ENCODE results near the gene BRMS1. TPM values are rescaled to one million over a fixed set of nuclear protein-coding genes. Genes with fewer than 3 reads are reported as not detected.
"Not testable (repeated sequence)": the region's sequence is repeated elsewhere in the genome, so short reads cannot be mapped to it uniquely, and the experiment has no call there.

Gene BRMS1
- total RNA-seq, 1 donor from 2014 or later: 32.2 TPM

- DNase-seq (ENCODE audit: low spot score): not testable (repeated sequence)
Measured at GRCh38 chr11:66310803-66311440, 34.0 kb downstream of the BRMS1 start.

DNA sequence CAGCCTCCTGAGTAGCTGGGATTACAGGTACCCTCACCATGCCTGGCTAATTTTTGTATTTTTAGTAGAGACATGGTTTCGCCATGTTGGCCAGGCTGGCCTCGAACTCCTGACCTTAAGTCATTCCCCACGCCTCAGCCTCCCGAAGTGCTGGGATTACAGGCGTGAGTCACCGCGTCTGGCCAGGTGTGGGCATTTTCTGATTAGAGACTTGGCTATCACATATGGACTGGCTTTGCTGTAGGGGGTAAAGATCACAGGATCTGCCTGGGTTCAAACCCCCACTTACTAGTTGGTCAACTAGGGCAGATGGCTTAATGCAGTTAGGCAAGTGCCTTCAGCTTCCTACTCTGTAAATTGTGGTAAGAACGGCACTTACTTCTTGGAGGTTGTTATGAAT, 34.6 kb downstream of the BRMS1 start:
- DNase-seq (ENCODE audit: low spot score): no peak

- no peak for DNase-seq (ENCODE audit: low spot score)
Measured at GRCh38 chr11:66309475-66309874, 35.4 kb downstream of the BRMS1 start.

DNA sequence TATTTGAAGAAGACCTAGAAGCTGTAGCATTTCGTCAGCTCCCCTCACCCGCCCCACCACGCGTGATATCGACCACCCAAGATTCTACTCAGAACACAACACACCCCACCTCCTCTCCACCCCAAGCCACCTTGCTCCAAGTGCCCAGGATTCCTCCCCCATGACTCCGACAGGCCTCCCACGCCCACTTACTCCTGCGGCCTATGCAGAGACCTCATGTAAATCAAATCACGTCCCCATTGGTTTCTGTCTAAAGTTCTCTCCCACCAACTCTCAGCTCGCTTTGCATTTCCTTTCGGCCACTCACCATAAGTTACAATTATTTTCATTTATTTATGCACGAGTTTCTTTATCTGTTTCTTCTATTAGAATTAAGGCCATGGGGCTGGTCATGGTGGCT, 42.2 kb downstream of the BRMS1 start:
- DNase-seq (ENCODE audit: low spot score): no peak

DNA sequence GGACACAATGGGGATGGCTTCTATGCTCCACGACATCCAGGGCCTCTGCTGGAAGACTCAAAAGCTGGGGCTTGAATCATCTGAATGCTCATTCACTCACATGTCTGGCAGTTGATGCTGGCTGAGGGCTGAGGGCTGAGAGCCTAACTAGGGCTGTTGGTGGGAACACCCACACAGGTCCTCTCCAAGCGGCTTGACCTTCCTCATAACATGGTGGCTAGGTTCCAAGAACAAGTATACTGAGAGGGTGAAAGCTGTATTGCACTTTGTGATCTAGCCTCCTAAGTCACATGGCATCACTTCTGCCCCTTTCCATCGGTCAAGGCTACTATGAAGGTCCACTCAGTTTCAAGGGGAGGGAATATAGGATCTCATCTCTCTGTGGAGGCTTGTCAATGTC, 45.7 kb downstream of the BRMS1 start:
- no peak for DNase-seq (ENCODE audit: low spot score)

GRCh38 chr11:66297610-66298009, 47.3 kb downstream of the BRMS1 start:
- DNase-seq (ENCODE audit: low spot score): no peak

GRCh38 chr11:66294626-66295620, 50.0 kb downstream of the BRMS1 start:
- DNase-seq (ENCODE audit: low spot score): no peak

DNA sequence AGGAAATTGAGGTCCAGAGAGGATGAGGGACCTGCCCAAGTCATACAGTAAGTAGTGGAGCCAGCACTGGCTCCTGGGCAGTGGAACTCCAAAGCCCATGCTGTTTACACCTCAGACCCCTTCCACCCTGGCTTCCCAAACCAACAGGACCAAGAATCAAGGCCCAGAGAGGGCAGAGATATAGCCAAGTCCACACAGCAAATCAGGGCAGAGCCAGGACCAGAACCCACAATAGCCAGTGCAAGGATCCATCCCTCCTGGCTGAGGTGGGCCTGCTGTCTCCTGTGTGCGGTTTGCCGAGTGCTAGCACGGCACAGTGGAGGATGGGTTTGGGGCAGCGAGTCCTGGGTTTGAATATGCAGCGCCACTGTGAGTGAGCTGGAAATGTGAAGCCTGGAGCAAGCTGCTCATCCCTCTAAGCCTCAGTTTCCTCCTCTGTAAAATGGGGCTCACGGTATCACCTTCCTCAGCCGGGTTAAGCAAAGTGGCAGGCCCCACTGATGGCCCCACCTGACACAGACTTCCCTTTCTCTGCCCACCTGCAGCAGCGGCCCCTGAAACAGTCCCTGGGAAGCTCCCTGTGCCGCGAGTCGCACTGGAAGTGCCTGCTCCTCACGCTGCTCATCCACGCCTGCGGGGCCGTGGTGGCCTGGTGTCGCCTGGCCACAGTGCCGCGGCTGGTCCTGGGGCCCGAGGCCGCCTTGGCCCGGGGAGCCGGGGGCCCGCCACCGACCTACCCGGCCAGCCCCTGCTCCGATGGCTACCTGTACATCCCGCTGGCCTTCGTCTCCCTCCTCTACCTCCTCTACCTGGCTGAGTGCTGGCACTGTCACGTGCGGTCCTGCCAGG, 50.9 kb downstream of the BRMS1 start:
- no peak for DNase-seq (ENCODE audit: low spot score)

DNA sequence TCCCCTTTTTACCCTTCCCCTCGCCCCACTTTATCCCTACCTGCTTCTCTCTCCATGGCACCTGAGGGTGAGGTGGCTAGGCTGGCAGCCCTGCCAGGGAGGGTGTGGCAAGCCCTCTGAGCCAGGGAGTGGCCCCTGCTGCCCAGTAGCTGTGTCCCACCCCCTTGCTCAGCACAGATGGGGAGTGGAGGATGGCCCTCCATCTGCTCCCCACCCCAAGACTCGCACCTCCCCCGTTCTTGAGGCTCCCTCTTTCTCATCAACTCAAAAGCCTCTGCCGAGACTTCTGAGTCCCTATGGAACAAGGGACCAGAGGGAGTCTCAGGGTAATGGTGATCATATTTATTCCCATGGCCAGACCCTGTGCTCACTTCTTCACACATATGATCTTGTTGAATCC, 51.6 kb downstream of the BRMS1 start:
- no peak for DNase-seq (ENCODE audit: low spot score)

DNA sequence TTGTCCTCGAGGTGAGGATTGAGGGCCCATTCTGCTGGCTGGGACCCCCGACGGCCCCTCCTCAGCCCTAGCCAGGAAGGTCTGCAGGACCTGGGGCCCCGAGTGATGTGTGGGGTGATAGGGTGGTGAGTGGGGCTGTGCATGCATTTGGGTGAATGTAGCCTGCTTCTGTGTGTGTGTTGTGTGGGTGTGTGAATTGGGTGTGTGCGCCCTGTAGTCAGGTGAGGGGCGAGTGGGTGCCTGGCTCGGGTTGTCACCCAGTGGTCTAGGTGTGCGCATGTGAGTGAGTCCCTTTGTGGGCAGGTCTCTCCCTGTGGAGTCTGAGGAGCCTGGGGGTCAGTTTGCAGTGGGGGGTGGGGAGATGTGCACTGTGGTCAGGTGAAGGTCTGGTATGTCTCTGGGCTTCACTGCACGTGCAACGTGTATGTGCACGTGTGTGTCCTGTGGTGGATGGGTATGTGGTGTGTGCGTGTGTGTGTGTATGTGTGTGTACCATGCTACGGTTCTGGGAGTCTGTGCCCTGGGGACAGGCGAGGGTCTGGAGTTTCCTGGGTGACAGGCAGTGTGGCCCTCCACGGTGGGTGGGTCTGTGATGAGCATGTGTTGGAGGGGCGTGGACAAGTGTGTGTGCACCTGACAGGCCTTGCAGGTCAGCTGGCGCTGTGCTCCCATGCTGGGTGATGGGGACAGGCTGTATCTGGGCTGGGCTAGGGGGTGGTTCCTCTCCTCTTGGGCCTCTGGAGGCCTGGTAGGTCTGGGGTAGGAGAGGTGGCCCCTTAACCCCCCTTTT, 52.2 kb downstream of the BRMS1 start:
- DNase-seq (ENCODE audit: low spot score): no peak

DNA sequence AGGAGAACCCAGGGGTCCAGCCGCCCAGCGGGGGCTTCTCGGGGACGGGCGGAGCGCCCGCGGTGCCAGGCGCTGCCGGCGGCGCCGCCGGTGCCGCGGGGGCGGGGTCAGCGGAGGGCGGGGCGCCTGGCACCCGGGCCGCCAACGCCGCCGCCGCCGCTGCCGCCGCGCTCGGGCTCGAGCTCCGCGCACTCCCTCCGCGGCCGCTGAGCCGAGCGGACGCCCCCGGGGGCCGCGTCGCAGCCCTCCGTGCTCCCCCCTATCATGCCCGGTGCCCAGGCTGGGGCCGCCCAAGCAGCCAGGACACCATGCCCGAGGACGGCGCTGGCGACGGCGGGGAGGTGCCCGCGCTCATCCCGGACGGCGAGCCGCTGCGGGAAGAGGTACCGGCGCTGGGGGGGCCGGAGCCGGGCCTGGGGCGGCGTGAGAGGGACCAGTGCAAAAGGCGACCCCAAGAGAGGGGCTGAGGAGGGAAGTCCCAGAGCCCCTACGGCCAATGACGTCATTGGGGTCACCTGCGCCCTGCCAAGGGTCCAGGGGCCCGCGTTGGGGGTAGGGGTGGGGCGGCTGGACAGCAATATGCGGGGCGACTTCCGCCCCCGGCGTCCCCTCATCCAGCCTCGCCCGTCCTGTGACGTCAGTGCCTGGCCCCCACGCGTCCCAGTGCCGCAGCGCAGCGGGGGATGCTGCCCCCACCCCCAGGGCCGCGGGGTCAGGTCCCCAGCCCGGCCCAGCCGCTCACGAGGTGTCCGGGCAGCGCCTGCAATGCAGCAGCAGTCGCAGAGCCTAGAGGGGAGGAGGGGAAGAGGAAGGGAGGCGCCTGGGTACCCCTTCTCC, 53.0 kb downstream of the BRMS1 start, which contains the start of gene TMEM151A:
TMEM151A (plus strand) TSS at position 189 of the 837 bp plus-strand sequence; CDS start at position 309, 120 bp downstream.
- DNase-seq (ENCODE audit: low spot score): no peak

DNA sequence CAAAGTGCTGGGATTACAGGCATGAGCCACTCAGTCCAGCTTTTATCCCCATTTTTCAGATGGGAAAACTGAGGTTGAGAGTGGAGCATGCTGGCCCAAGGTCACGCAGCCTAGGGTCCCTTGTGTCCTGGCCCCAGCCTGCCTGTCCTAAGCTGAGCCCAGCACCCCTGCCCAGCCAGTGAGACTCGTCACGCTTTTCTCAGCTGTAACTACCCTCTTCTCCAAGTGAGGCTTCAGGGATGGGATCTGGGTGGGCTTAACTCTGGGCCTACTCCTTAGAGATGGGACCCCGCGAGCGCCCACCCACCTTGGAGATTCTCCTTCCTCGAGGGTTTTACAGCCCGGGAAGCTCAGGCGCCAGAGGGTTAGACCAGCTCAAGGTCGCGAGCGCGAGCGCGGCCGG, 53.6 kb downstream of the BRMS1 start:
- no peak for DNase-seq (ENCODE audit: low spot score)

GRCh38 chr11:66290330-66290621, 54.6 kb downstream of the BRMS1 start:
- DNase-seq (ENCODE audit: low spot score): no peak

DNA sequence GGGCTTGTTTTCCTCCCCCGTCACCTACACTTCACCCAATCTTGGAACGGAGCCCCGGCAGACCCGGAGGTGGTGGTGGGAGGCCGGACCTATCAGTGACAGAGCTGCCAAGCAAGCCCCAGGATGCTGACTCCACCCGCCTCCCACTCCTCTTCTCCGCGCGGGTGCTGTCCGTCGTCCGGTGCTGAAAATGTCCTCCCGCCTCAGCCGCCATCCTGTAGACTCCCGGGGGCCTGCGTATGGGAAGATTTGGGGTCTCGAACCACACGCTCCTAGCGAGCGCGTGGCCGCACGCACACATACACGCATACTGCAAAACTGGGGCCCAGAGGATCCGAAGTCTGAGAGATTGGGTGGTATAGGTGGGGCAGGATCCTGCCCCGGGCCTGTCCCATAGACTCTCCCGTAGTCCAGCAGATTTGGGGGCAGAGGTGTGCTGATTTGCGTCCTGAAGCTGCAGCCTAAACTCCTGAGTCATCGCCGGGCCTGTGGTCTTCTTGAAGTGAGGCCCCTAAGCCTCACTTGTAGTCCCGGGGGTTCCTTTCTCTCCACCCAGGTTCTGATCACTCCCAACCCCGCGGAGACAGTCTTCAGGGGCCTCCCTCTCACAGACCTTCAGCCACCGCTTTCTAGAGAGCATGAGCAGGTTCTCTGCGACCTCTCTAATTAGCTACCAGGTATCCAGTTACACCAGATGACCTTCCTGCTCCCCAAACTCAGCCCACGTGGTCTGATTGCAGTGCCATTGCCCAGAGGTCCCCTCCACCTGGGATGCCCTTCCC, 55.2 kb downstream of the BRMS1 start:
- peak; percentile 77 for DNase-seq (ENCODE audit: low spot score)

DNA sequence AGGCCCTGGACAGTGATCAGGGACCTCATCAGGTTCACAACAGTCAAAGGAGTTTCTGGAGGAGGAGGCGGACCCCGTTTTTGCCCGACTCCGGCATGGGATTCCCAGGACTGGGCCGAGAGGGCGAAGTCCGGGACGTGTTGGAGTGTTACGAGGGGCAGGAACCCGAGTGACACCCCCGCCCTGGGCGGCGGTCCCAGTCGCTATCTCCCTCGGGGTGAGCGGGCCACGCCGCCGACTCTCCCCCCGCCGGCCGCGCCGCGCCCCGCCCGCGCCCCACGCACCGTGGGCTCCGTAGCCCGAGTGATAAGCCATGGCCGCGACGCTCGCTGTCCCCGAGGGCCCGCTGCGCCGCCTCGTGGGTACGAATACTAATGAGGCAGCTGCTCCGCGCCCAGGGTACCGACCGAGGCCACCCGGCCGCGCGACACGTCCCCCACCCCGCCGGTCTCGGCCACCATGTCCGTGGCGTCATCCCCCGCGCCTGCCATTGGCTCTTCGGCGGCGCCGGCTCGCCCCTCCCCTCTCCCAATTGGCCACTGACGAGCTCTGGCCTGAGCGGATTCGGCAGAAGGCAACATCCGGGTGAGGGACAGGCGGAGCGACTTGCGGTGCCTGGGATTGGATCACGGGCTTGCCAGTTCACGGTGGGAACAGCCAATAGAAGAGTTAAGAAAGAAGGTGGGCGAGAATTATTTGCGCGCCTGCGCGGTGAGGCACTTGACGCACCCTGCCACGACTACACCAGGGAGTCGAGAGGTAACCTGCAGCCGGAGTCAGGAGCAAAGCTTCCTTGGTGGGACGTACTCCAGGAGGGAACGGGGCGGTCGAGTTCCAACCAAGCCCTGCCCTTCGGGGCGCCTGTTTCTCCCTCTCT, 56.0 kb downstream of the BRMS1 start, which contains the start of gene YIF1A:
YIF1A (minus strand) TSS at position 473 of the 877 bp plus-strand sequence; CDS start at position 315, 158 bp downstream.
- peak; percentile 99 for DNase-seq (ENCODE audit: low spot score)

DNA sequence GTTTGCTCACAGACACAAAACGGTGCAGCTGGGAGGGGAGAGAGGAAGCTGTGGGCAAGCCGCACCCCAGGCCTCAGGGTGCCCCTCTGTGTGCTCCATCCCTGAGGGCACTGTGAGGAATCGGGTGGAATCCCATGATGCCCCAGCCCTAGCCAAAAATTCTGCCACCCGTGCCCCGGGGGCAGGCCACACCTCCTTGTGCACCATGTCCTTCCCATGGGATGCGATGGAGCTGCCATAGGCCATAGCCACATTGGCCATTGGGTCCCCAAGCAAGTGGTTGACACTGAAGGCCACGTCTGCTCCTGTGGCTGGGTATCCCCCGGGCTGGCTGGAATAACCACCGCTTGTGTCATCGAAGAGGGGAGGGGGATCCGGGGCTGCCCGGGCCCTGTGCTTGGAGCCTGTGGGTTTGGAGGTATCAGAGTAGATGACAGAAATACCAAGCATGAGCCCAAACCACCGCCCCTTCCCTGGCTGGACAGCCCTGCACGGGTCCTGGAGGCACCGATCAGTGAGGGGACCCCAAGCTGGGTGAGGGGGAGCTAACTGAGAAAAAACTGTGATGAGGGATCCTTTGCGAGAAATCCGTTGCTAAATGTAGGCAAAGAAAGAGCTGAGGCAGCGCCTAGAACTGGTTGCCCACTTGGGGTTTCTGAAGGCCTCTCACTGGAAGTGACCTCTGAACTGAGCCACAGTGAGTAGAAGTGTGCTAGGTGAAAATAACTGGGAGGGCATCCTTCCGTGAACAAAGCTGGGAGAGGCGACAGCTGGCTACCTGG, 56.8 kb downstream of the BRMS1 start:
- no peak for DNase-seq (ENCODE audit: low spot score)
